SKM-1 treated with dmso at 0.1 percent for 144 hours (cell line): ENCODE data around the gene MPZL3.

Experiments used
- DNase-seq: peaks from one replicate; lab custom pipeline; 2025; ENCODE audit not compliant: unreplicated experiment; lab: John Stamatoyannopoulos, UW

Gene MPZL3

GRCh38 chr11:118233377-118233776 lies 18.8 kb downstream of the MPZL3 start:
- no peak for DNase-seq

- DNase-seq, result no peak
Observed at GRCh38 chr11:118232659-118233058, 19.5 kb downstream of the MPZL3 start.

- DNase-seq, result no peak
Observed at GRCh38 chr11:118231461-118231860, 20.7 kb downstream of the MPZL3 start.

- DNase-seq, result no peak
Observed at GRCh38 chr11:118230088-118230487, 22.1 kb downstream of the MPZL3 start.

GRCh38 chr11:118229274-118229847 lies 22.8 kb downstream of the MPZL3 start:
- DNase-seq, result no peak

GRCh38 chr11:118227865-118228785 lies 24.0 kb downstream of the MPZL3 start:
- peak; percentile 90 for DNase-seq

GRCh38 chr11:118226781-118227180 lies 25.4 kb downstream of the MPZL3 start:
- no peak for DNase-seq

- no peak for DNase-seq
Observed at GRCh38 chr11:118226296-118226695, 25.9 kb downstream of the MPZL3 start.

GRCh38 chr11:118224511-118225188 lies 27.5 kb downstream of the MPZL3 start, which contains the start of gene JAML:
Gene JAML, minus strand, starts transcription at chr11:118225011. Its CDS starts 10,145 bp downstream, at chr11:118214866.
- peak; percentile 27 for DNase-seq

GRCh38 chr11:118223992-118224391 lies 28.2 kb downstream of the MPZL3 start:
- no peak for DNase-seq

GRCh38 chr11:118223570-118223969 lies 28.6 kb downstream of the MPZL3 start:
- no peak for DNase-seq

GRCh38 chr11:118222437-118222836 lies 29.7 kb downstream of the MPZL3 start:
- no peak for DNase-seq

GRCh38 chr11:118221419-118221818 lies 30.7 kb downstream of the MPZL3 start:
- no peak for DNase-seq

- DNase-seq, result no peak
Observed at GRCh38 chr11:118219732-118220131, 32.4 kb downstream of the MPZL3 start.

GRCh38 chr11:118219244-118219643 lies 32.9 kb downstream of the MPZL3 start:
- DNase-seq, result no peak

- DNase-seq, result no peak
Observed at GRCh38 chr11:118217575-118217974, 34.6 kb downstream of the MPZL3 start.

GRCh38 chr11:118216621-118217481 lies 35.3 kb downstream of the MPZL3 start:
- DNase-seq, result no peak

GRCh38 chr11:118215765-118216164 lies 36.4 kb downstream of the MPZL3 start:
- DNase-seq, result no peak

- DNase-seq, result no peak
Observed at GRCh38 chr11:118215262-118215661, 36.9 kb downstream of the MPZL3 start.

GRCh38 chr11:118214210-118214914 lies 37.8 kb downstream of the MPZL3 start:
- DNase-seq, result peak; percentile 98
